Naive thymus-derived CD8-positive, alpha-beta T cell (primary cell): ENCODE measurements around the gene IDH3G. TPM values are rescaled to one million over a fixed set of nuclear protein-coding genes. Genes with fewer than 3 reads are reported as not detected.
"Not testable (repeated sequence)": the region's sequence is repeated elsewhere in the genome, so short reads cannot be mapped to it uniquely, and the experiment has no call there.

Experiments
- ATAC-seq, 2 donors: fragments of 150-1000 bp; cut with Tn5 transposase in 1 of 2; sonication (Bioruptor Pico), chemical (Tn5 transposase) in 1 of 2; 1 replicate in 1 of 2; 2 replicates in 1 of 2; pipeline ENCODE4 v1.10.0; 2021; ENCODE audit warnings: mild to moderate bottlenecking in 2 of 2, moderate library complexity in 2 of 2
- POLR2A ChIA-PET: fragments of 350-600 bp; sonication (Branson Sonifier 250); formaldehyde crosslinking; loops from one replicate; lab custom pipeline; 2021; ENCODE audit warnings: antibody characterized with exemption; lab: Charles Lee
- DNase-seq, 10 donors: peaks; one replicate each; pipeline versions ENCODE4 v3.0.0 to v3.0.0-alpha.2; 2020 to 2022
- H3K27ac Mint-ChIP-seq, 10 donors: one replicate each; pipeline ENCODE4 v1.8.0; 2020 to 2022; ENCODE audit warnings: mild to moderate bottlenecking in 10 of 10, mixed read lengths in 10 of 10, moderate library complexity in 4 of 10, inconsistent platforms in 1 of 10
- H3K27me3 Mint-ChIP-seq, 5 donors: one replicate each; pipeline ENCODE4 v1.8.0; 2021 to 2022; ENCODE audit warnings: mixed read lengths in 5 of 5
- H3K36me3 Mint-ChIP-seq, 3 donors: one replicate each; pipeline ENCODE4 v1.8.0; 2020 to 2022; ENCODE audit warnings: mixed read lengths in 3 of 3, mild to moderate bottlenecking in 2 of 3, inconsistent platforms in 1 of 3
- H3K4me1 Mint-ChIP-seq, 4 donors: one replicate each; pipeline ENCODE4 v1.8.0; 2021 to 2022; ENCODE audit warnings: mixed read lengths in 4 of 4
- H3K4me3 Mint-ChIP-seq, 10 donors: one replicate each; pipeline ENCODE4 v1.8.0; 2020 to 2022; ENCODE audit warnings: mild to moderate bottlenecking in 10 of 10, mixed read lengths in 10 of 10, moderate library complexity in 6 of 10, inconsistent platforms in 1 of 10
- H3K9me3 Mint-ChIP-seq, 9 donors: one replicate each; pipeline ENCODE4 v1.8.0; 2020 to 2022; ENCODE audit warnings: mixed read lengths in 9 of 9, mild to moderate bottlenecking in 3 of 9, inconsistent platforms in 1 of 9, moderate library complexity in 1 of 9
- polyA plus RNA-seq, 3 donors: library from polyadenylated mRNA; unstranded; fragments of 300-500 nt; fragmentation: Illumina TruSeq; gene quantifications; one replicate each; pipeline ENCODE4 v1.2.3, GENCODE V29; 2021
- total RNA-seq, 8 experiments: library from RNA in 2 of 8; stranded (reverse) in 2 of 8; gene quantifications; one replicate each; pipeline ENCODE4 v1.2.3 and lab custom pipeline; 2021 to 2026

Gene IDH3G
- total and polyA plus RNA-seq, 5 experiments from 2014 or later = 47.7 to 109 (median 71.9) TPM

DNA sequence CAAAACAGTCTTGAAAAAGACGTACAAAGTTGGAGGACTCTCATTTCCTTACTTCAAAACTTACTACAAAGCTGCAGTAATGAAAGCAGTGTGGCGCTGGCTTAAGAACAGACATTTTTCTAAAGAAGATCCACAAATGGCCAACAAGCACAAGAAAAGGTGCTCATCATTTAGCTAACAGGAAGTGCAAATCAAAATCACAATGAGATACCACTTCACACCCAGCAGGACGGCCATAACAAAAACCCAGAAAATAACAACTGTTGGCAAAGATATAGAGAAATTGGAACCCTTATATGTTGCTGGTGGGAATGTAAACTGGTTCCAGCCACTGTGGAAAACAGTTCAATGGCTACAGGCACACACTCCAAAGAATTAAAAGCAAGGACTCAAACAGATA lies 32.8 kb upstream of the IDH3G start:
- Mint-ChIP-seq H3K4me3 (peak overlapping the region in 1 of 10 donors; percentile 12), H3K27ac (peak overlapping the region in 3 of 10 donors; percentile 1 to 11 (median 5)), H3K4me1 (peaks cover 11 to 35% (median 26%) of the 10 kb centered on the region in 4 donors), H3K36me3 (no peaks in the 10 kb centered on the region), H3K27me3 (peaks cover 0 to 8% (median 0%) of the 10 kb centered on the region in 5 donors), H3K9me3 (no peaks in the 10 kb centered on the region)
- POLR2A ChIA-PET = no interaction called here
- DNase-seq = no peak
- ATAC-seq = no peak

DNA sequence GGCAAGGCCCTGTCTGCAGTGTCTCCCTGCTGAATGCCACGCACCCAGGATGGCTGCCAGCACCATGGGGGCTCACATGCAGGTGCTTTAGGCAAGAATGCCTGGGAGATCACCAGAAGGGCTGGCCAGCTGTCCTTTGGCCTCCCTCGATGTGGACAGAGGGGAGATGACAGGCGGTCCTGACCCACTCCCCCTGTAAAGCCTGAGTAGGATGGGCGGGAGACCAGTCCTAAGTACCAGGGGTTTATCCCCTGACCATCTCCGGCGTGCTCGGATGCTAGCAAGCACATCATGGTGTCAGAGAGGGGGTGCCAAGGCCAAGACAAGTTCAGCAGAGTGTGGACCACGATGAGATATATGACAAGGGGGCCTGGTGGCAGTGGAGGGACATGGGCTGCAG lies 30.9 kb upstream of the IDH3G start:
- no peaks in the 10 kb centered on the region for H3K9me3 Mint-ChIP-seq
- POLR2A ChIA-PET = interaction anchor here (0.9 kb wide), 1 partner anchor 33 kb away, joined by 3 read pairs; no protein-coding TSS in a partner anchor
- H3K36me3 Mint-ChIP-seq = no peaks in the 10 kb centered on the region
- DNase-seq (no peak), ATAC-seq (no peak)
- no peak overlapping the region for H3K4me3 Mint-ChIP-seq
- H3K4me1 Mint-ChIP-seq = peaks cover 12 to 49% (median 36%) of the 10 kb centered on the region in 4 donors
- peak overlapping the region in 1 of 10 donors; percentile 43 for H3K27ac Mint-ChIP-seq
- peaks cover 0 to 8% (median 0%) of the 10 kb centered on the region in 5 donors for H3K27me3 Mint-ChIP-seq

DNA sequence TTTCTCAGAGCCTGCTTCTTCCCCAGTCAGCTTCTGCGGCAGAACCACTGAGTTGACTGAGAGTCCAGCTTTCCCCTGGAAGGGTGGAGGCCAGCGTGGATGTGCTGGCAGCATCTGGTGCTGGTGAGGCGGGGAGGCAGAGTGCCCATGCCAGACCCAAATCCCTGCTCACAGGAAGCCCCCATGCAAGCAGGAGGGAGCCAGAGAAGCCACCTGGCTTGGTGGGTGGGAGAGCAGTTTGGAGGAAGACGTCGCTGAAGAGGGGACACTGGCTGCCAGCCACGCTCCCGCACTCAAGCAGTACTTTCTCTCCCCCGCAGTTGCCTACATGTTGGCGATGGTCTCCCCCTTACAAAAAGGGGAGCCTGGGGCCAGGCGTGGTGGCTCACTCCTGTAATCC lies 30.2 kb upstream of the IDH3G start:
- Mint-ChIP-seq H3K36me3 (no peaks in the 10 kb centered on the region), H3K4me1 (peaks cover 12 to 52% (median 40%) of the 10 kb centered on the region in 4 donors), H3K27ac (no peak overlapping the region), H3K27me3 (peaks cover 0 to 8% (median 0%) of the 10 kb centered on the region in 5 donors), H3K4me3 (no peak overlapping the region), H3K9me3 (no peaks in the 10 kb centered on the region)
- ATAC-seq (no peak), DNase-seq (no peak)
- POLR2A ChIA-PET = no interaction called here

DNA sequence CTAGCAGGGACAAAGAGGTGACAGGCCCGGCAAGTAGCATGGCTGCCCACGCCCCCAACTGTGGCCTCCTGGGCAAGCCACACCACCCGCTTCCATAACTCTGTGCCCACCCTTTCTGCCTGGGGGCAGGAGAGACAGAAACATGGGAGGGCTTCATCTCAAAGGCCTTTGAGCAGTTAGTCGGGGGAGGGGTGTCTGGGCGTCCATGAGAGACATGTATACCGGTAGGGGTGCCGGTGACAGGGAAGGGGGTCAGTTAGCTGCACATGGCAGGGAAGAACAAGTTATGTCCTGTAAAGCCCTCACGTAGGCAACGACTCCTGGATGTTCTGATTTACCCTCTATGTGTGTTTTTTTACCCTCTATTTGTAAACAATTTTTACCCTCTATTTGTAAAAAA lies 26.9 kb upstream of the IDH3G start:
- DNase-seq (no peak), ATAC-seq (no peak)
- no peaks in the 10 kb centered on the region for H3K27me3 Mint-ChIP-seq
- no peaks in the 10 kb centered on the region for H3K9me3 Mint-ChIP-seq
- peak overlapping the region in 2 of 10 donors; percentile 32 to 80 for H3K27ac Mint-ChIP-seq
- POLR2A ChIA-PET = no interaction called here
- peak overlapping the region in 6 of 10 donors; percentile 15 to 52 (median 35) for H3K4me3 Mint-ChIP-seq
- H3K36me3 Mint-ChIP-seq = no peaks in the 10 kb centered on the region
- H3K4me1 Mint-ChIP-seq = peaks cover 14 to 51% (median 41%) of the 10 kb centered on the region in 4 donors

DNA sequence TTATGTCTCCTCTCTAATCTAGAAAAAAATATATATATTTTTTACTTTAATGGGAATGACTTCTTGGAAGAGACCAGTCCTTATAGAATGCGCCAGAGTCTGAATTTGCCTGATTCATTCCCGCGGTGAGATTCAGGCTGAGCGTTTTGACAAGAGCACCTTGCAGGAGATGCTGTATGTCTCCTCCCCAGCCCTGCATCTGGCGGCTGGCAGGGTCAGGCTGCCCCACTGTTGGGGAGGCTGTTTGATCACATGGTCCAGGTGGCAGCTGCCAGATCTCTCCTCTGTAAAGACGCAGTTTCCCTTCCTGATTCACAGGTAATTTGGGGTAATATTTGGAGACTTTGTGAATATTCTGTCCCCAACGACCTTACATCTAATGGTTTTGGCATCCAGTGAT lies 26.4 kb upstream of the IDH3G start:
- POLR2A ChIA-PET = no interaction called here
- no peak for ATAC-seq
- no peaks in the 10 kb centered on the region for H3K36me3 Mint-ChIP-seq
- H3K9me3 Mint-ChIP-seq = no peaks in the 10 kb centered on the region
- peak overlapping the region in 7 of 10 donors; percentile 12 to 52 (median 32) for H3K4me3 Mint-ChIP-seq
- DNase-seq = no peak
- H3K4me1 Mint-ChIP-seq = peaks cover 13 to 51% (median 40%) of the 10 kb centered on the region in 4 donors
- peak overlapping the region in 1 of 10 donors; percentile 66 for H3K27ac Mint-ChIP-seq
- H3K27me3 Mint-ChIP-seq = no peaks in the 10 kb centered on the region

DNA sequence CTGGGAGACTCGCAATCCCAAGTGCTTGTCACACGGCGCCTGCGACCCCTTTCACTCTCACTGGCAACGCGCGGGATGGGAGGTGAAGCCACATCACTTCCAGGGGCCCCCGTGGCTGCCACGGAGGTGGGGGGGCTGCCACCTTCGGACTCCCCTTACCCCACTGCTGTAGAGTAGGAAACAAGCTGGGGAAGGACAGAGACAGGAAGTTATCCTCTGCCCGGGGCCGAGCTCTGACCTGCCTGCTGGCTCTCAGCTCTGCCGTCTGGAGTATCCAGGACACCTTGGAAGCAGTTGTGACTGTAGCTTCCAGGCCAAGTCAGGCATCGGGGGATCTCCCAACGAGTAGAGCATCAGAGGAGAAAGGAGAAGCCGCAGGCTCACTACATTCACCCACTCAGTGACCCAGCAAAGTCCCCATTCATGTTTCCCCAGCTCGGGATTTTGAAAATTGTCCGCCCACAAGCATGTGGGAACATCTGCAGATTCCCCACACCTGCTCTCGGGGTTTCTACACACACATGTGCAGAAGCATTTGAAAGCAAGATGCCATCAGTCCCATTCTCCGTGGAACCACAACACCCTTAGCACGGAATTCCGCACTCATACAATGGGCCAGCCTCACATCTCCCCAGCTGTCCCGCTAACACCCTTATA lies 25.3 kb upstream of the IDH3G start:
- DNase-seq (no peak), ATAC-seq (peak in 1 of 2 donors; percentile 5)
- no peaks in the 10 kb centered on the region for H3K9me3 Mint-ChIP-seq
- peak overlapping the region in 4 of 10 donors; percentile 13 to 67 (median 42) for H3K27ac Mint-ChIP-seq
- H3K27me3 Mint-ChIP-seq = no peaks in the 10 kb centered on the region
- peaks cover 19 to 56% (median 44%) of the 10 kb centered on the region in 4 donors for H3K4me1 Mint-ChIP-seq
- POLR2A ChIA-PET = interaction anchor here (0.7 kb wide), 1 partner anchor 668 kb away, joined by 4 read pairs; no protein-coding TSS in a partner anchor
- H3K4me3 Mint-ChIP-seq = peak overlapping the region; percentile 30 to 62 (median 46)
- no peaks in the 10 kb centered on the region for H3K36me3 Mint-ChIP-seq

DNA sequence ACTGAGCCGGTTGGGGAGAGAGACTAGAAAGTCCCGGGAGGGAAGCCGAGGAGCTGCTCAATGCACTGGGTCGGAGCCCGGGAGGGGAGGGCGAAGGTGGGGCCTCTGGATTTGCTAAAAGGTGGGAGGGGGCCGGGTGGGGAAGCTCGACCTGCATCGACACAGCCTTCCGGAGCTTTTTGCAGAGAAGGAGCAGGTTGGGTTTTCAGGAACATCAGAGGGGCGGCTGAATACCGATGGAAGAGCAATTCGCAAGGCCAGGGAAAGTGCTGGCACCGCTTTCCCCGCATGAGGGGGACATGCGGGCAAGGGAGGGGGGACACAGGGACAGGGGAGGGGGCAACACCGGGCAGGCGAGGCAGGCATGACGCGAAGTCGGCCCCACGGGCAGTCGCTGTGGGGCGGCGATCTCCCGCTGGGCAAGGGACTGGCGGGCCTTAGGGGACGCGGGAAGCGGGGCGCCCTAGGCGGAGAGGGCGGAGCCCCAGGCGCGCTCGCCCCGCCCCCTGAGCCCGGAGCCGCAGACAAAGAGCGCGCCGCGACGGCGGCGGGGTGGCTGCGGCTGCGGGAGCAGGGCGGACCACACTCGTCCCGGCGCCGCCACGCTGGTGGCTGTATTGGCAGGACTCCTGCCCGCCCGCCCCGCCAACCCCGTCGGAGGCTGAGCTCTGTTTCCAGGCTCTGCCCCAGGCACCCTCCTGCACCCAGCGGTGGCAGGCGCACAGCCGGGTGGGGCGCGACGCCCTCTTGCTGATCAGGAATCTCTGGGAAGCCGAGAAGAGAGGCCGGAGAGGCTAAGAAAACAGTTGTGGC lies 24.6 kb upstream of the IDH3G start:
- H3K36me3 Mint-ChIP-seq = no peaks in the 10 kb centered on the region
- POLR2A ChIA-PET = interaction anchor here (0.8 to 1.4 kb wide), 3 partner anchors 13 to 87 kb away, joined by 3 to 4 read pairs (median 3); no protein-coding TSS in a partner anchor
- ATAC-seq (peak; percentile 68 to 86), DNase-seq (peak; percentile 16 to 69 (median 53))
- peaks cover 19 to 53% (median 44%) of the 10 kb centered on the region in 4 donors for H3K4me1 Mint-ChIP-seq
- H3K27ac Mint-ChIP-seq = peak overlapping the region in 3 of 10 donors; percentile 10 to 52 (median 22)
- H3K27me3 Mint-ChIP-seq = no peaks in the 10 kb centered on the region
- H3K9me3 Mint-ChIP-seq = no peaks in the 10 kb centered on the region
- H3K4me3 Mint-ChIP-seq = peak overlapping the region in 9 of 10 donors; percentile 40 to 77 (median 57)

DNA sequence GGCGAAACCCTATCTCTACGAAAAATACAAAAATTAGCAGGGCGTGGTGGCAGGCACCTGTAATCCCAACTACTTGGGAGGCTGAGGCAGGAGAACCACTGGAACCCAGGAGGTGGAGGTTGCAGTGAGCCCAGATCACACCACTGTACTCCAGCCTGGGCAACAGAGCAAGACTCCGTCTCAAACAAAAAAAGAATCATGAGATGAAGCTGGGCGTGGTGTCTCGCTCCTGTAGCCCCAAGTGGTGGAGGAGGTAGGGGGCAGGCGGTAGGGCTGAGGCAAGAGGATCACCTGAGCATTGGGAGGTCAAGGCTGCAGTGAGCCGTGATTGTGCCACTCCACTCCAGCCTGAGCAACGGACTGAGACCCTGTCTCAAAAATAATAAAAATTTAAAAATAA lies 23.9 kb upstream of the IDH3G start:
- ATAC-seq, H3K27ac Mint-ChIP-seq, H3K36me3 Mint-ChIP-seq, DNase-seq, H3K27me3 Mint-ChIP-seq, H3K9me3 Mint-ChIP-seq: not testable (repeated sequence)
- Mint-ChIP-seq H3K4me1 (peaks cover 19 to 50% (median 44%) of the 10 kb centered on the region in 4 donors), H3K4me3 (peak overlapping the region in 4 of 10 donors; percentile 22 to 60 (median 42))
- POLR2A ChIA-PET = interaction anchor here (0.8 to 1.4 kb wide), 3 partner anchors 12 to 87 kb away, joined by 3 to 4 read pairs (median 3); no protein-coding TSS in a partner anchor

DNA sequence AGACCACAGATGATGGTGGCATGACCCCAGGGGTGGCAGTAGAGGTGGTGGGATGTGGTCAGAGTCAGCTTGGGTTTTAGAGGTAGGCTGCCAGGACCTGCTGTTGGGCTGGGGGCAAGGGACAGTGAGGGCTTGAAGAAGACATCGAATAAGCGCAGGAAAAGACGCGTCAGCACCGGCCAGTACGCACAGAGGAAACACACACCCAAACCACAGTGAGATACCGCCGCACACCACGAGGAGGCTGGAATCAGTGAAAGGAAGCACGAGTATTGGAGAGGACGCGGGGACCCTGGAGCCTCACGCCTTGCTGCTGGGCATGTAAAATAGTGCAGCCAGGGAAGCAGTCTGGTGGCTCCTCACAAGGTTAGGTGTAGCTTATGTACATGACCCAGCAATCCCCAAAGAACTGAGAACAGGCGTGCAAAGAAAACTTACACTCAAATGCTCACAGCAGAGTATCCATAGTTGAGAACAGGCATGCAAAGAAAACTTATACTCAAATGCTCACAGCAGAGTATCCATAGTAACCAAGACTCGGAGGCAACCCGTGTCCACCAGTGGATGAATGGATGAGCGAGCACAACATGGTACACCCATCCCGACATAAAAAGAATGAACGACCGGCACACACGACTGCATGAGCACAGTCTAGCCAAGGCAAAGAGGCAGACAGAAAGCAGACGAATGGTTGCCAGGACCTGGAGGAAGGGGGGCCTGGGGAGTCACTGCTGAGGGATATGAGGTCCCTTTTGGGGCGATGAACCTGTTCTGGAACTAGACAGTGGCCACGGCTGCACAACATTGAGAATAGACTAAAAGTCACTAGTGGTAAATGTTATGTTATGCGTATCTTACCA lies 22.9 kb upstream of the IDH3G start:
- Mint-ChIP-seq H3K36me3 (no peaks in the 10 kb centered on the region), H3K9me3 (no peaks in the 10 kb centered on the region), H3K4me3 (peak overlapping the region; percentile 16 to 75 (median 54)), H3K27ac (peak overlapping the region in 5 of 10 donors; percentile 14 to 68 (median 22)), H3K27me3 (no peaks in the 10 kb centered on the region), H3K4me1 (peaks cover 12 to 42% (median 36%) of the 10 kb centered on the region in 4 donors)
- POLR2A ChIA-PET = interaction anchor here (1.4 kb wide), 1 partner anchor 11 kb away, joined by 4 read pairs; no protein-coding TSS in a partner anchor
- DNase-seq = peak in 4 of 10 donors; percentile 33 to 45 (median 38)
- ATAC-seq = peak; percentile 45 to 78

DNA sequence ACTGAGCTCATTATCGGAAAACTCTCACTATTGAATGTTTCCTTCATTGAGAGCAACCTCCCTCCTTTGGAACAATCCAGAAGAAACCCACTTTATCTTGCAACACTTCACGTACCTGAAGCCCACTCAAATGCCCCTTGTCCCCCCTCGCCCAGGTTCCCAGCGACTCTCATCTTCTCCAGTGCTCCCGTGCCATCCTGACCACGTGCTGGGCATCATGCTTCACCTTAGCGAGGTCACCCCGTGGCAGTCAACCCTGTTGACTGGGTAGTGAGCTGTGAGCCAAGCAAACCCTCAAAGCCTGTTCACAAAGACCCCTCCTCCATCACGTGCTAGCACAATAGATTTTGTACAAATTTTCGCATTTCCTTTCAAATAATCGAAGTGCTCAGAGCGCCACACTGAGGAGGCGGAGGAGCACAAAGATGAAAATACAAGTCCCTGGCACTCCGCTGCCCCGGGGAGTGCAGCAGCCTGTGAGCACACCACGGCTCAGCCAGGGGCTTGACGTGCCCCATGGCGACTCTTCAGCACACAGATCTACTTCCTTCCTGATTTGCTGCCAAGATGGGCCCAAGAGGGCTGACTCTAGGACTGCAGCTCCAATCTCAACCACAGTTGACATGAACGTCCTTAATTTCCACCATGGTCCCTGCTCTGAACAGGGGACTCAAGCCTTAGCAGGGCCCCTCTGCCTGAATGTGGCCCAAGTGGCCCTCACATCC lies 20.6 kb upstream of the IDH3G start:
- Mint-ChIP-seq H3K27me3 (no peaks in the 10 kb centered on the region), H3K27ac (peak overlapping the region in 2 of 10 donors; percentile 60 to 67), H3K36me3 (no peaks in the 10 kb centered on the region), H3K4me1 (peaks cover 11 to 28% (median 23%) of the 10 kb centered on the region in 4 donors), H3K4me3 (peak overlapping the region in 3 of 10 donors; percentile 3 to 24 (median 14)), H3K9me3 (no peaks in the 10 kb centered on the region)
- POLR2A ChIA-PET = no interaction called here
- ATAC-seq (no peak), DNase-seq (no peak)

DNA sequence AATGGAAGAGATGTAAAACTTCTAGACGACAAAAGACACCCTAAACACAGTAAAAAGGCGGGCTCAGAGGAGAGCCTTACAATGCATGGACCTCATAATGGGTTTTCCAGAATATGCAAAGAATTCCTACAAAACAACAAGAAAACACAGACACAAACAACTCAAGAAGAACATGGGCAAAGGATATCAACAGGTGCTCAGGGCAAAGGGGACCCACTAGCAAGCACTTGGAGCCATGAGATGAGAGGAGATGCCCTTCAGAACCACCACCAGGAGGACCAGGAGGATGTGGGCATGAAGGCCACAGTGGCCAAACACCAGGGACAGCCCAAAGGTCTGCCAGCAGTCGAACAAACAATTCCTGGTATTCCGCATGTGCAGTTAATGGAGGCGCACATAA lies 19.0 kb upstream of the IDH3G start:
- Mint-ChIP-seq H3K9me3 (no peaks in the 10 kb centered on the region), H3K36me3 (no peaks in the 10 kb centered on the region), H3K27ac (peak overlapping the region in 1 of 10 donors; percentile 37), H3K4me1 (peaks cover 11 to 22% (median 17%) of the 10 kb centered on the region in 4 donors), H3K4me3 (no peak overlapping the region), H3K27me3 (no peaks in the 10 kb centered on the region)
- POLR2A ChIA-PET = no interaction called here
- no peak for ATAC-seq
- DNase-seq = no peak
